Keratinocyte (primary cell): Measurements from ENCODE around the gene KCNQ2. TPM values are rescaled to one million over a fixed set of nuclear protein-coding genes. Genes with fewer than 3 reads are reported as not detected.

Experiments
- DNase-seq: peaks from one replicate; pipeline ENCODE4 v3.0.0-alpha.2; 2011; ENCODE audit warnings: low read depth, missing footprints, low spot score
- FAIRE-seq: peaks from 2 replicates; lab custom pipeline; 2011; peaks lifted over from hg19 to GRCh38; lab: Jason Lieb, UNC
- H2AFZ ChIP-seq: 2 replicates; pipeline ENCODE4 v1.6.0; 2012; ENCODE audit warnings: low read length, control low read depth, inconsistent platforms; ENCODE audit not compliant: control insufficient read depth
- H3K27ac ChIP-seq: 2 replicates; pipeline ENCODE4 v1.5.1; 2011; ENCODE audit warnings: low read length; ENCODE audit not compliant: control insufficient read depth, insufficient read depth
- H3K27me3 ChIP-seq: 3 replicates; pipeline ENCODE4 v1.6.0; 2011; ENCODE audit warnings: low read length; ENCODE audit not compliant: control insufficient read depth, insufficient read depth; ENCODE audit errors: extremely low read depth
- H3K36me3 ChIP-seq, 2 experiments: 2 replicates in 1 of 2; 3 replicates in 1 of 2; pipeline ENCODE4 v1.5.1; 2011; ENCODE audit warnings: low read length in 2 of 2, mild to moderate bottlenecking in 1 of 2; ENCODE audit not compliant: control insufficient read depth in 2 of 2, insufficient read depth in 2 of 2; ENCODE audit errors: extremely low read depth in 1 of 2
- H3K4me1 ChIP-seq: 3 replicates; pipeline ENCODE4 v1.5.1; 2011; ENCODE audit warnings: low read length; ENCODE audit not compliant: control insufficient read depth, insufficient read depth; ENCODE audit errors: extremely low read depth
- H3K4me2 ChIP-seq: 3 replicates; pipeline ENCODE4 v1.6.0; 2011; ENCODE audit warnings: low read depth, low read length; ENCODE audit not compliant: control insufficient read depth, insufficient read depth; ENCODE audit errors: extremely low read depth
- H3K4me3 ChIP-seq, 3 experiments: fragments of 200-600 bp in 1 of 3; sonication (generic) in 1 of 3; 2 replicates in 2 of 3; 3 replicates in 1 of 3; pipeline ENCODE4 v1.5.1; 2011 to 2016; ENCODE audit warnings: low read length in 3 of 3, mild to moderate bottlenecking in 3 of 3, control low read depth in 2 of 3, inconsistent platforms in 1 of 3, low read depth in 1 of 3, mixed read lengths in 1 of 3, mixed run types in 1 of 3, moderate library complexity in 1 of 3; ENCODE audit not compliant: control insufficient read depth in 2 of 3, insufficient read depth in 2 of 3; ENCODE audit errors: extremely low read depth in 1 of 3
- H3K79me2 ChIP-seq: 2 replicates; pipeline ENCODE4 v1.6.0; 2012; ENCODE audit warnings: low read length; ENCODE audit not compliant: control insufficient read depth, insufficient read depth
- H3K9ac ChIP-seq: 3 replicates; pipeline ENCODE4 v1.6.0; 2011; ENCODE audit warnings: low read length; ENCODE audit not compliant: control insufficient read depth, insufficient read depth; ENCODE audit errors: extremely low read depth
- H3K9me1 ChIP-seq: 3 replicates; pipeline ENCODE4 v1.6.0; 2011; ENCODE audit warnings: low read length; ENCODE audit not compliant: control insufficient read depth, insufficient read depth; ENCODE audit errors: extremely low read depth
- H3K9me3 ChIP-seq: 2 replicates; pipeline ENCODE4 v1.5.1; 2012; ENCODE audit warnings: low read depth, low read length; ENCODE audit not compliant: control insufficient read depth
- H4K20me1 ChIP-seq: 3 replicates; pipeline ENCODE4 v1.6.0; 2011; ENCODE audit warnings: low read length; ENCODE audit not compliant: control insufficient read depth, insufficient read depth; ENCODE audit errors: extremely low read depth
- EZH2 ChIP-seq: IDR thresholded peaks from one replicate; pipeline ENCODE4 v1.6.1; 2012; ENCODE audit warnings: inconsistent platforms, mild to moderate bottlenecking, low read length, moderate library complexity
- dilution Hi-C: fragments of 300-500 bp; cut with MboI; formaldehyde crosslinking; loops from one replicate; pipeline ENCODE4 v1.7.0; 2020; ENCODE audit warnings: low sequenced_read_pairs; ENCODE audit not compliant: extremely low pct_ligation_motif_present
- polyA plus RNA-seq, 5 experiments: library from polyadenylated mRNA; depleted of rRNA in 3 of 5; stranded (reverse) in 3 of 5; stranded (forward) in 1 of 5; unstranded in 1 of 5; fragments of >200 nt; gene quantifications; 1 replicate in 1 of 5; 2 replicates in 3 of 5; 3 replicates in 1 of 5; pipeline versions ENCODE4 v1.2.1 to v1.2.3, GENCODE V29; 2011 to 2012; ENCODE audit warnings: missing spikeins in 2 of 5, low read depth in 1 of 5, low replicate concordance in 1 of 5
- TF ChIP-seq, protein P1 (sequence below), 3 experiments: IDR thresholded peaks in 1 of 3; conservative IDR thresholded peaks in 1 of 3; optimal IDR thresholded peaks in 1 of 3; 2 replicates in 2 of 3; 3 replicates in 1 of 3; pipeline versions ENCODE3 to v1.5.1; 2011; ENCODE audit warnings: low read length in 3 of 3, mild to moderate bottlenecking in 3 of 3, moderate library complexity in 2 of 3, control low read depth in 1 of 3, inconsistent platforms in 1 of 3; ENCODE audit not compliant: insufficient read depth in 2 of 3; ENCODE audit errors: extremely low read depth in 1 of 3

Gene KCNQ2
- polyA plus RNA-seq, 1 donor (not counting 4 experiments of a cell fraction or from before 2014, with no cell fraction given), result not detected

DNA sequence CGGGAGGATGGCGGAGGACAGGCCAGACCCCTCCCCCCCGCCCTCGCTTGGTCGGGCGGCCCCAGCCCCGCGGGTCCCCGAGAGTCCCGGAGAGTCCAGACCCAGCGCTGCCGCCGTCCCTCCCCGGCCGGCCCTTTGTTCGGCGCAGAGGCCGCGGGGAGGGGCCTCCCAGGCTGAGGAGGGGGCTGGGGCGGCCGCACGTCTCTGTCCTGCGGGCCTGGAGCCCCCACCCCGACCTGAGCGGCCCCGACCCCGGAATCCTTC is 806 bp downstream of the KCNQ2 start:
- no peak for TF ChIP-seq EZH2
- TF ChIP-seq, protein P1, sequence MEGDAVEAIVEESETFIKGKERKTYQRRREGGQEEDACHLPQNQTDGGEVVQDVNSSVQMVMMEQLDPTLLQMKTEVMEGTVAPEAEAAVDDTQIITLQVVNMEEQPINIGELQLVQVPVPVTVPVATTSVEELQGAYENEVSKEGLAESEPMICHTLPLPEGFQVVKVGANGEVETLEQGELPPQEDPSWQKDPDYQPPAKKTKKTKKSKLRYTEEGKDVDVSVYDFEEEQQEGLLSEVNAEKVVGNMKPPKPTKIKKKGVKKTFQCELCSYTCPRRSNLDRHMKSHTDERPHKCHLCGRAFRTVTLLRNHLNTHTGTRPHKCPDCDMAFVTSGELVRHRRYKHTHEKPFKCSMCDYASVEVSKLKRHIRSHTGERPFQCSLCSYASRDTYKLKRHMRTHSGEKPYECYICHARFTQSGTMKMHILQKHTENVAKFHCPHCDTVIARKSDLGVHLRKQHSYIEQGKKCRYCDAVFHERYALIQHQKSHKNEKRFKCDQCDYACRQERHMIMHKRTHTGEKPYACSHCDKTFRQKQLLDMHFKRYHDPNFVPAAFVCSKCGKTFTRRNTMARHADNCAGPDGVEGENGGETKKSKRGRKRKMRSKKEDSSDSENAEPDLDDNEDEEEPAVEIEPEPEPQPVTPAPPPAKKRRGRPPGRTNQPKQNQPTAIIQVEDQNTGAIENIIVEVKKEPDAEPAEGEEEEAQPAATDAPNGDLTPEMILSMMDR (optimal IDR thresholded peaks at IDR 0.05 in 1 of 3, IDR thresholded peaks at IDR 0.05 in 1 of 3, conservative IDR thresholded peaks at IDR 0.05 in 1 of 3; ENCODE audit: extremely low read depth in 1 of 3, insufficient read depth in 2 of 3, low read length in 3 of 3), result no peak

DNA sequence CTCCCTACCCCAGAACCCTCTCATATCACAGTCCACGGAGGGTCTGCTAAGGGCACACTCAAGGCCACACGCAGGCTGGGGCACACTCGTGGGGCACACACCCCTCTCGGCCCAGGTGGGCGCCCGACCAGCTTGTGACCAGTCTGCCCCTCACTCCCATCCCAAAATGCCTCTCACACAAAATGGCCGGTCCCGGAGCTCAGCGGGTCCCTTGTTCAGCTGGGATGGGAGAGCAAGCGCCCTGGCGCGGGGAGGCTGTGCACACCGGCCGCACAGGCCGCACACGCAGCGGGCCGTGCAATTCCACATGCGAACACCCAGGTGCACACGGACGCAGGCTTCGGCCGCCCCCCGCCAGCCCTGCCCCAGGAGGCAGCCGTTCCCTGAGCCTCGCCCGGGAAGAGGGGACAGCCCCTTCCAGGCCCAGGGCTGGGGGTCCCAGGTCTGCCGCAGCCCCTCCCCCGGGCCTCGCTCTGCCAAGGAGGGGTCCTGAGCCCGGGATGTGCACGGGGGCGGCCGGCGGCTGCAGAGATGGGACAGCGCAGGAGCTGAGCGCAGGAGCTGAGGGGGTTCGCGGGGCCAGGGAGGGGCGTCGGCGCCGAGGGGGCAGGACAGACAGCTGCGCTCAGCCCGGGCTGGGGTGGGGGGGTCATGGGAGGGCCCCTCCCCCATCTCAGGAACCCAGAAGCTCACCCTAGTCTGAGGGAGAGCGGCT is 1.3 kb downstream of the KCNQ2 start:
- Histone ChIP-seq H3K4me2 (no peak overlapping the region), H3K9me3 (no peaks in the 10 kb centered on the region), H3K36me3 (no peaks in the 10 kb centered on the region), H3K9ac (no peak overlapping the region), H3K27ac (no peak overlapping the region), H4K20me1 (no peaks in the 10 kb centered on the region), H3K27me3 (peaks cover 83% of the 10 kb centered on the region), H2AFZ (no peak overlapping the region), H3K4me1 (no peaks in the 10 kb centered on the region), H3K4me3 (no peak overlapping the region), H3K9me1 (no peaks in the 10 kb centered on the region), H3K79me2 (no peaks in the 10 kb centered on the region)
- DNase-seq, result no peak
- dilution Hi-C loops, result no loop called here
- FAIRE-seq, result no peak
- peak; percentile 97 for TF ChIP-seq EZH2
- TF ChIP-seq, protein P1 (optimal IDR thresholded peaks at IDR 0.05 in 1 of 3, IDR thresholded peaks at IDR 0.05 in 1 of 3, conservative IDR thresholded peaks at IDR 0.05 in 1 of 3; ENCODE audit: extremely low read depth in 1 of 3, insufficient read depth in 2 of 3, low read length in 3 of 3), result no peak

More for the DNA sequence above, 806 bp downstream of the KCNQ2 start:
- Histone ChIP-seq H3K27me3 (peaks cover 83% of the 10 kb centered on the region), H3K36me3 (no peaks in the 10 kb centered on the region), H3K9me3 (no peaks in the 10 kb centered on the region), H3K4me1 (no peaks in the 10 kb centered on the region), H3K79me2 (no peaks in the 10 kb centered on the region), H3K9ac (no peak overlapping the region), H3K4me2 (no peak overlapping the region), H3K4me3 (no peak overlapping the region), H2AFZ (no peak overlapping the region), H3K9me1 (no peaks in the 10 kb centered on the region), H3K27ac (no peak overlapping the region), H4K20me1 (no peaks in the 10 kb centered on the region)
- FAIRE-seq (no peak), DNase-seq (no peak)
- dilution Hi-C loops, result no loop called here
